OCI-LY7 (cell line): ENCODE measurements around the gene KRTAP5-5. TPM values are rescaled to one million over a fixed set of nuclear protein-coding genes. Genes with fewer than 3 reads are reported as not detected.

Experiments
- BruUV-seq: library from RNA; stranded (reverse); fragments of 400-500 nt; replicated peaks from 2 replicates; lab custom pipeline; 2021; lab: Mats Ljungman, UMichigan
- CTCF ChIA-PET: fragments of 300-600 bp; sonication (Branson Sonifier 250); formaldehyde crosslinking; loops from one replicate; lab custom pipeline; 2022; ENCODE audit warnings: antibody characterized with exemption; ENCODE audit not compliant: unreplicated experiment; lab: Charles Lee
- POLR2A ChIA-PET: fragments of 300-600 bp; sonication (Branson Sonifier 250); formaldehyde crosslinking; loops from one replicate; lab custom pipeline; 2022; ENCODE audit warnings: antibody characterized with exemption; lab: Charles Lee
- DNase-seq: peaks from one replicate; pipeline ENCODE4 v3.0.0-alpha.2; 2015; ENCODE audit warnings: low spot score
- H2AFZ ChIP-seq: fragments of 200-600 bp; sonication (generic), shearing (Covaris generic); 2 replicates; pipeline ENCODE4 v1.6.1; 2014; ENCODE audit warnings: mild to moderate bottlenecking, antibody characterized with exemption, low read length, moderate library complexity
- H3K27ac ChIP-seq: fragments of 200-600 bp; sonication (generic); 2 replicates; pipeline ENCODE4 v1.5.1; 2014; ENCODE audit warnings: mixed run types, low read depth, mild to moderate bottlenecking, moderate library complexity, low read length, inconsistent platforms; ENCODE audit not compliant: poor library complexity, severe bottlenecking
- H3K36me3 ChIP-seq: fragments of 200-600 bp; sonication (generic); 2 replicates; pipeline ENCODE4 v1.6.1; 2014; ENCODE audit warnings: mild to moderate bottlenecking, antibody characterized with exemption, low read length, moderate library complexity, mixed read lengths; ENCODE audit not compliant: insufficient read depth
- H3K4me1 ChIP-seq: fragments of 200-600 bp; sonication (generic); 2 replicates; pipeline ENCODE4 v1.5.1; 2014; ENCODE audit warnings: mild to moderate bottlenecking, low read length; ENCODE audit not compliant: insufficient read depth, poor library complexity, severe bottlenecking
- H3K4me2 ChIP-seq: fragments of 200-600 bp; sonication (generic); 2 replicates; pipeline ENCODE4 v1.6.1; 2014; ENCODE audit warnings: mild to moderate bottlenecking, low read length
- H3K4me3 ChIP-seq: fragments of 200-600 bp; sonication (generic); 2 replicates; pipeline ENCODE4 v1.5.1; 2014; ENCODE audit warnings: mild to moderate bottlenecking, low read depth, low read length; ENCODE audit not compliant: poor library complexity, severe bottlenecking
- H3K79me2 ChIP-seq: fragments of 200-600 bp; sonication (generic); 2 replicates; pipeline ENCODE4 v1.6.1; 2016; ENCODE audit warnings: low read depth, mild to moderate bottlenecking, low read length, moderate library complexity, mixed read lengths; ENCODE audit not compliant: insufficient read depth
- H3K9me2 ChIP-seq: fragments of 200-600 bp; sonication (generic); 2 replicates; pipeline ENCODE4 v1.6.1; 2016; ENCODE audit warnings: mild to moderate bottlenecking, low read length, mixed read lengths; ENCODE audit not compliant: insufficient read depth
- H3K9me3 ChIP-seq: fragments of 200-600 bp; sonication (generic); 2 replicates; pipeline ENCODE4 v1.6.1; 2014; ENCODE audit warnings: mild to moderate bottlenecking, mixed run types, low read length, mixed read lengths
- H4K20me1 ChIP-seq: fragments of 200-600 bp; sonication (generic); 2 replicates; pipeline ENCODE4 v1.6.1; 2014; ENCODE audit warnings: mild to moderate bottlenecking, antibody characterized with exemption, low read length, moderate library complexity, mixed read lengths; ENCODE audit not compliant: insufficient read depth
- EZH2phosphoT487 ChIP-seq: fragments of 200-600 bp; sonication (generic); IDR thresholded peaks from 2 replicates; pipeline ENCODE4 v1.6.1; 2018; ENCODE audit warnings: low read depth, borderline replicate concordance, mild to moderate bottlenecking, mixed run types, antibody characterized with exemption, low read length, moderate library complexity, mixed read lengths
- intact Hi-C: fragments of 100-400 bp; cut with micrococcal nuclease; formaldehyde crosslinking; loops from one replicate; pipeline ENCODE4 v1.10.0; 2022; ENCODE audit not compliant: unreplicated experiment
- total RNA-seq, 2 experiments: library from RNA; depleted of rRNA in 1 of 2; stranded (reverse); fragments of >200 nt in 1 of 2; shearing (Covaris generic) in 1 of 2; gene quantifications; 2 replicates each; pipeline ENCODE4 v1.2.3, GENCODE V29; 2014 to 2022
- TF ChIP-seq, protein P1 (sequence below): fragments of 200-600 bp; sonication (generic); conservative IDR thresholded peaks from 2 replicates; pipeline ENCODE4 v1.5.1; 2014; ENCODE audit warnings: mild to moderate bottlenecking, antibody characterized with exemption, low read length, moderate library complexity, mixed read lengths

KRTAP5-5 gene
- total RNA-seq, 2 experiments from 2014 or later, result not detected

DNA sequence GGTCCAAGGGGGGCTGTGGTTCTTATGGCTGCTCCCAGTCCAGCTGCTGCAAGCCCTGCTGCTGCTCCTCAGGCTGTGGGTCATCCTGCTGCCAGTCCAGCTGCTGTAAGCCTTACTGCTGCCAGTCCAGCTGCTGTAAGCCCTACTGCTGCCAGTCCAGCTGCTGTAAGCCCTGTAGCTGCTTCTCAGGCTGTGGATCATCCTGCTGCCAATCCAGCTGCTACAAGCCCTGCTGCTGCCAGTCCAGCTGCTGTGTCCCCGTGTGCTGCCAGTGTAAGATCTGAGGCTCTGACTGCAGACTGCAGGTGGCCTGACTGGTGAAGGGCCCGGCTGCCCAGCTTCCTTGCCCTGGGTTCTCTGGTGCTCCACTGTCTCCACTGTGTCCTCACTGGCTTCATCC, 696 bp downstream of the KRTAP5-5 start:
- Histone ChIP-seq H4K20me1 (no peaks in the 10 kb centered on the region), H3K4me3 (no peak overlapping the region), H2AFZ (no peak overlapping the region), H3K36me3 (no peaks in the 10 kb centered on the region), H3K4me1 (no peaks in the 10 kb centered on the region), H3K9me2 (no peaks in the 10 kb centered on the region), H3K4me2 (no peak overlapping the region), H3K79me2 (no peaks in the 10 kb centered on the region), H3K9me3 (no peaks in the 10 kb centered on the region), H3K27ac (no peak overlapping the region)
- no peak for TF ChIP-seq EZH2phosphoT487
- TF ChIP-seq, protein P1, sequence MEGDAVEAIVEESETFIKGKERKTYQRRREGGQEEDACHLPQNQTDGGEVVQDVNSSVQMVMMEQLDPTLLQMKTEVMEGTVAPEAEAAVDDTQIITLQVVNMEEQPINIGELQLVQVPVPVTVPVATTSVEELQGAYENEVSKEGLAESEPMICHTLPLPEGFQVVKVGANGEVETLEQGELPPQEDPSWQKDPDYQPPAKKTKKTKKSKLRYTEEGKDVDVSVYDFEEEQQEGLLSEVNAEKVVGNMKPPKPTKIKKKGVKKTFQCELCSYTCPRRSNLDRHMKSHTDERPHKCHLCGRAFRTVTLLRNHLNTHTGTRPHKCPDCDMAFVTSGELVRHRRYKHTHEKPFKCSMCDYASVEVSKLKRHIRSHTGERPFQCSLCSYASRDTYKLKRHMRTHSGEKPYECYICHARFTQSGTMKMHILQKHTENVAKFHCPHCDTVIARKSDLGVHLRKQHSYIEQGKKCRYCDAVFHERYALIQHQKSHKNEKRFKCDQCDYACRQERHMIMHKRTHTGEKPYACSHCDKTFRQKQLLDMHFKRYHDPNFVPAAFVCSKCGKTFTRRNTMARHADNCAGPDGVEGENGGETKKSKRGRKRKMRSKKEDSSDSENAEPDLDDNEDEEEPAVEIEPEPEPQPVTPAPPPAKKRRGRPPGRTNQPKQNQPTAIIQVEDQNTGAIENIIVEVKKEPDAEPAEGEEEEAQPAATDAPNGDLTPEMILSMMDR, result no peak
- no TSS peak for BruUV-seq
- no peak for DNase-seq
- intact Hi-C loops, result no loop called here
- POLR2A ChIA-PET, result no interaction called here
- CTCF ChIA-PET, result no interaction called here

DNA sequence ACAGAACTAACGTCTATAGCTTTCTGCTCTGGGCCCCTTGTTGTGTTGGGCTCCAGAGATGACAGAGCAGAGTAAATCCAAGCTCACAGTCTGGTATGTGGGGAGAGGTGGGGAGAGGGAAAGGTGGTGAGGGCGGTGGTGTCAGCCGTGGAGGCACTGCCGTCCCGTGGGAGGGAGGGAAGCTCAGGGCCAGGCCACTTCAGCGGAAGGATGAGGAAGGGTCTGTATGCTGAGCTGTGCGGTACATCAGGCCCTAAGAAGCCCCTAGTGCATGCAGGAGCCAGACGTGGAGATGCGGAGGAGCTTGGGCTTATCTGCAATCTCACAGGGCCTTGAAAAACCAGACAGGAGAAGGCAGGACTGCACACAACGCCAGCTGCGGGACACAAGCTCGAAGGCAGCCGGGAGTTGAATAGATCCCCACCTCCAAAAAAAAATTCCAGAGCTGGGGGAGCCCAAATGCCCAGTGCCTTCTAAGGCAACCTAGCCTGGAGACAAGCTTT, 1.5 kb downstream of the KRTAP5-5 start:
- Histone ChIP-seq H3K79me2 (no peaks in the 10 kb centered on the region), H2AFZ (no peak overlapping the region), H3K27ac (no peak overlapping the region), H3K4me3 (no peak overlapping the region), H3K36me3 (no peaks in the 10 kb centered on the region), H3K4me2 (no peak overlapping the region), H3K9me2 (no peaks in the 10 kb centered on the region), H3K4me1 (no peaks in the 10 kb centered on the region), H4K20me1 (no peaks in the 10 kb centered on the region), H3K9me3 (no peaks in the 10 kb centered on the region)
- ChIA-PET CTCF (no interaction called here), POLR2A (no interaction called here)
- TF ChIP-seq, protein P1, result no peak
- TF ChIP-seq EZH2phosphoT487, result no peak
- DNase-seq, result no peak
- intact Hi-C loops, result no loop called here
- no TSS peak for BruUV-seq

DNA sequence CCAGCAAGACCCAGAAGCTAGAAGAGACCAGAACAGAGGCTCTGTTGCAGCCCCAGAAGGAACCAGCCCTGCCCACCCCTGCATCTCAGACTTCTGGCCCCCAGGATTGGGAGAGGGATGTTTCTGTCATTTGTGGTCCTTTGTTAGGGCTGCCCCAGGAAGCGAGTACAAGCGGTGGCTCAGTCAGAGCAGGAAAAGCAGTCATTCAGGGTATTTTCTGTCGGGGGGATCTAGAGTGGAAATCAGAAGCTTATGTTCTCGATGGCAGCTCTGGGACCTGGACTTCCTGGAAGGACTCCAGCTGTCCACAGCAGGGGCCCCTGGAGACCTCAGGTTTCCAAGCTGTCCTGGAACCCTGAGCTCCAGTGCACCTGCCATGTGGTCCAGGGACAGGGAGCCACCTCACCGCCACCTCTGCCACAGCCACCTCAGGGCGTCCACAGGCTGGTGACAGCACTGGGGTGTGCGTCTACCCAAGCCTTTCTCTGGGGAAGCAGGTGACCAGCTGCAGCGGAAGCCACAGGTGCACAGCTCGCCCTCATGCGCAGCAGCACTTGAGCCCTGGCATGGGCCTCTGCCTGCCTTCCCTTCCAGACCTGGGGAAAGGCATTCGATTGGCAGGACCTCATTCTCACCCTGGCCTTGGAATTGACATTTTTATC, 2.6 kb downstream of the KRTAP5-5 start:
- no peak overlapping the region for H3K4me2 ChIP-seq
- ChIA-PET POLR2A (no interaction called here), CTCF (no interaction called here)
- no peaks in the 10 kb centered on the region for H3K9me2 ChIP-seq
- no peaks in the 10 kb centered on the region for H3K79me2 ChIP-seq
- intact Hi-C loops, result no loop called here
- H3K4me3 ChIP-seq, result no peak overlapping the region
- BruUV-seq, result no TSS peak
- no peak overlapping the region for H3K27ac ChIP-seq
- H2AFZ ChIP-seq, result no peak overlapping the region
- H4K20me1 ChIP-seq, result no peaks in the 10 kb centered on the region
- no peaks in the 10 kb centered on the region for H3K4me1 ChIP-seq
- DNase-seq, result no peak
- no peak for TF ChIP-seq EZH2phosphoT487
- TF ChIP-seq, protein P1, result no peak
- no peaks in the 10 kb centered on the region for H3K36me3 ChIP-seq
- H3K9me3 ChIP-seq, result no peaks in the 10 kb centered on the region
